Coronary artery (tissue), 2 donors: ENCODE results near the gene HTR1E.
"Not testable (repeated sequence)": the region's sequence is repeated elsewhere in the genome, so short reads cannot be mapped to it uniquely, and the experiment has no call there.

ENCODE experiments used
- DNase-seq: peaks from one replicate; pipeline ENCODE4 v3.0.0-alpha.2; 2017; ENCODE audit warnings: low spot score
- H3K27ac ChIP-seq, 2 donors: fragments of 200-600 bp; sonication (generic); one replicate each; pipeline ENCODE4 v1.5.1; 2016 to 2019
- H3K4me3 ChIP-seq: fragments of 200-600 bp; sonication (generic); 2 replicates; pipeline ENCODE4 v1.5.1; 2016; ENCODE audit warnings: mild to moderate bottlenecking, moderate library complexity
- TF ChIP-seq, protein P1 (sequence below): fragments of 200-600 bp; sonication (generic); IDR thresholded peaks from one replicate; pipeline ENCODE4 v1.5.1; 2019; ENCODE audit warnings: antibody characterized with exemption

The HTR1E gene

DNA sequence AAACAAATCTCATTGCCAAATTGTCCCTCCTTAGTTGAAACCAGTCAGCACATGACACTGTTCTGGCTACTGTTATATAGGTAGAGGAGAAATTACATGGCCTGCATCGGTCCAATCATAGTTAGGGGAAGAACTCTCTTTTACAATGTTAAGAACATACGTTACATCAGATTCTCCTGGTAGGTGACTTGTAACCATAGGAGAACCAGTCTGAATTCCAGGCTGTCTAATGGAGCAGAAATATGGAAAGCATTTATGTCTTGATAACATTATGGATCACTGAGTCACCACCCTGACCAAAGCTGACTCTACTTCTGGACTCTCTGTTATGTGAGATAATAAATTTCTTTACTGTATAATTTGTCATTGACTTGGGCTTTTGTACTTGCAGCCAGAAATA lies 40.9 kb downstream of the HTR1E start:
- TF ChIP-seq, protein P1, sequence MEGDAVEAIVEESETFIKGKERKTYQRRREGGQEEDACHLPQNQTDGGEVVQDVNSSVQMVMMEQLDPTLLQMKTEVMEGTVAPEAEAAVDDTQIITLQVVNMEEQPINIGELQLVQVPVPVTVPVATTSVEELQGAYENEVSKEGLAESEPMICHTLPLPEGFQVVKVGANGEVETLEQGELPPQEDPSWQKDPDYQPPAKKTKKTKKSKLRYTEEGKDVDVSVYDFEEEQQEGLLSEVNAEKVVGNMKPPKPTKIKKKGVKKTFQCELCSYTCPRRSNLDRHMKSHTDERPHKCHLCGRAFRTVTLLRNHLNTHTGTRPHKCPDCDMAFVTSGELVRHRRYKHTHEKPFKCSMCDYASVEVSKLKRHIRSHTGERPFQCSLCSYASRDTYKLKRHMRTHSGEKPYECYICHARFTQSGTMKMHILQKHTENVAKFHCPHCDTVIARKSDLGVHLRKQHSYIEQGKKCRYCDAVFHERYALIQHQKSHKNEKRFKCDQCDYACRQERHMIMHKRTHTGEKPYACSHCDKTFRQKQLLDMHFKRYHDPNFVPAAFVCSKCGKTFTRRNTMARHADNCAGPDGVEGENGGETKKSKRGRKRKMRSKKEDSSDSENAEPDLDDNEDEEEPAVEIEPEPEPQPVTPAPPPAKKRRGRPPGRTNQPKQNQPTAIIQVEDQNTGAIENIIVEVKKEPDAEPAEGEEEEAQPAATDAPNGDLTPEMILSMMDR, result no peak
- no peak for DNase-seq
- Histone ChIP-seq H3K27ac (no peak overlapping the region), H3K4me3 (no peak overlapping the region)

DNA sequence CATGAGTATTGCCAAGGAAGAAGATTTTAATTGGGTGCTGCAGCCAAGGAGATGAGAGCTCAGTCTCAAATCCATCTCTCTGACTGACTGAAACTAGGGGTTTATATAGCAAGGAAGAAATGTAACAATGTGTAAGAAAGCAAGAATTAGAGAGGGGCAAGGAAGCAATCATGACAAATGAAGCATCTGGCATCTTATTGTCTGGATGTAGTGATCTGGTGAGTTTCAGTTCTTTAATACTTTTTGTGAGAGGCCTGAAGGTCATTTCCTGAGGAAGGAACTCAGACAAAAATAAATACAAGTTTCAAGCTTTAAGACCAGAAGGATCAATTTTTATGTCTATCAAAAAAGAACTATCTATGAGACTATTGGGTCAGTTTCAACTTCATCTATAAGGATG lies 64.2 kb downstream of the HTR1E start:
- TF ChIP-seq, protein P1, result no peak
- Histone ChIP-seq H3K4me3 (no peak overlapping the region), H3K27ac (no peak overlapping the region)
- DNase-seq, result no peak

DNA sequence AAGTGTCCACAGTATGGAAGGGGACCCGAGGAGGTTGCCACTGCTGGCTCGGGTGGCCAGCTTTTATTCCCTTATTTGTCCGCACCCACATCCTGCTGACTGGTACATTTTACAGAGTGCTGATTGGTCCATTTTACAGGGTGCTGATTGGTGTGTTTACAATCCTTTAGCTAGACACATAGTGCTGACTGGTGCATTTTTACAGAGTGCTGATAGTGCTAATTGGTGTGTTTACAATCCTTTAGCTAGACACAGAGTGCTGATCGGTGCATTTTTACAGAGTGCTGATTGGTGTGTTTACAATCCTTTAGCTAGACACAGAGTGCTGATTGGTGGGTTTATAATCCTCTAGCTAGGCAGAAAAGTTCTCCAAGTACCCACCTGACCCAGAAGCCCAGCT lies 65.1 kb downstream of the HTR1E start:
- not testable (repeated sequence) for H3K27ac ChIP-seq, DNase-seq, H3K4me3 ChIP-seq

DNA sequence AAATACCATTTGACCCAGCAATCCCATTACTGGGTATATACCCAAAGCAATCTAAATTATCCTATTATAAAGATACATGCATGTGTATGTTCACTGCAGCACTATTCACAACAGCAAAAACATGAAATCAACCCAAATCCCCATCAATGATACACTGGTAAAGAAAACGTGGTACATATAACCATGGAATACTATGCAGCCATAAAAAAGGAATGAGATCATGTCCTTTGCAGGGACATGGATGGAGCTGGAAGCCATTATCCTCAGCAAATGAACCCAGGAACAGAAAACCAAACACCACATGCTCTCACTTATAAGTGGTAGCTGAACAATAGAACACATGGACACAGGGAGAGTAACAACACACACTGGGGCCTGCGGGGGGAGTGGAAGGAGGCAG lies 69.2 kb downstream of the HTR1E start:
- not testable (repeated sequence) for H3K4me3 ChIP-seq, DNase-seq, H3K27ac ChIP-seq

DNA sequence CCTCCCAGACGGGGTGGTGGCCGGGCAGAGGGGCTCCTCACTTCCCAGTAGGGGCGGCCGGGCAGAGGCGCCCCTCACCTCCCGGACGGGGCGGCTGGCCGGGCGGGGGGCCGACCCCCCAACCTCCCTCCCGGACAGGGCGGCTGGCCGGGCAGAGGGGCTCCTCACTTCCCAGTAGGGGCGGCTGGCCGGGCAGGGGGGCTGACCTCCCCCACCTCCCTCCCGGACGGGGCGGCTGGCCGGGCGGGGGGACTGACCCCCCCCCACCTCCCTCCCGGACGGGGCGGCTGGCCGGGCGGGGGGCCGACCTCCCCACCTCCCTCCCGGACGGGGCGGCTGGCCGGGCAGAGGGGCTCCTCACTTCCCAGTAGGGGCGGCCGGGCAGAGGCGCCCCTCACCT lies 72.3 kb downstream of the HTR1E start:
- not testable (repeated sequence) for DNase-seq, H3K27ac ChIP-seq, H3K4me3 ChIP-seq

DNA sequence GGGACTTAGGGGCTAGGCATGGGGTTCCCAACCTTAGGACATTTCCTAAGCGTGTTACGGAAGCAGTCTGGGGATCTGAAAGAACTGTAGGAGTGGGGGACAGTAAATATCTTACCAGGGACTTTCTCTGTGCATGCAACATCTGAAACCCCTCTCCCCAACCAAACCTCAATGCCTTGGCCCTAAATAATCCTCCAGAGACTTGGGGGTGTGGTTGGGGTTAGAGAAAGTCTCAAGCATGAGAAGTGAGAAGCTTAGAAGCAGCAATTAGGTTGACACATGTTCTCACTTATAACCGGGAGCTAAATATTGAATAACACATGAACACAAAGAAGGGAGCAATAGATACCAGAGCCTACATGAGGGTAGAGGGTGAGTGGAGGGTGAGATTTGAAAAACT lies 74.7 kb downstream of the HTR1E start:
- Histone ChIP-seq H3K27ac (no peak overlapping the region), H3K4me3 (no peak overlapping the region)
- TF ChIP-seq, protein P1, result no peak
- no peak for DNase-seq

DNA sequence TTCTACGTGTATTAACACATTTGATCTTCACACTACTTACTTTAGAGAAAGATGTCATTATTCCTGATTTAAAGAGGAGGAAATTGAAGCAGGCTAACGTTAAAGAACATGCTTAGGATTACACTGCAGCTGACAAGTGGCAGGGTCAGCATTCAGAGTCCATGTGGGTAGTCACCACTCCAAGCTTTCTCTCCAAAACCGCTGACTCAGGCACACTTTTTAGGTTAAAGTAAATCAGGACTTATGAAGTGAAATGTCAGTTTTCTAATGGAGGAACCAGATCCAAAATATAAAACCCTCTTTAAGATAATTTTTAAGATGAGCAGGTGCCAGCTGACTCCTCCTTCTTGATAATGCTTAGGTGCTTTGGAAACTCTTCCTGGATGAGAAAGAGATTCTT lies 75.4 kb downstream of the HTR1E start:
- Histone ChIP-seq H3K27ac (no peak overlapping the region), H3K4me3 (no peak overlapping the region)
- TF ChIP-seq, protein P1, result no peak
- no peak for DNase-seq

DNA sequence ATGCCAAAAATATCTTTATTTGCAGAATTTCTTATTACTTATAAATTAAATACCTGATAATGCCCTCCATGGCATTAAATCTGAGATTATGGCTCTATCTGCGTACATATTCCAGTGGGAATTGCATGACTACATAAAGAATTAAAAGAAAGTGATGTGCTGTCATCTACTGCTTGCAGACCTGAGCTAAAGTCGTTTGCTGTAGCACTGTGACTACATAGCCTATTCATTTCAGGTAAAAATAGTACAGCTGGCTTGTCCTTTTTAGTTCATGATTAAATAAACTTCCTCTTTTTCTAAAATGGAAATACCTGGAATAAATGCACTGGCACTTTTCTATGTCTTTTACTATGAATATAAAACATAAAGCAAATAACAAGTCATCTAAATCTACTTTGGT lies 79.4 kb downstream of the HTR1E start:
- no peak overlapping the region for H3K27ac ChIP-seq
- TF ChIP-seq, protein P1, result no peak
- no peak overlapping the region for H3K4me3 ChIP-seq
- no peak for DNase-seq

DNA sequence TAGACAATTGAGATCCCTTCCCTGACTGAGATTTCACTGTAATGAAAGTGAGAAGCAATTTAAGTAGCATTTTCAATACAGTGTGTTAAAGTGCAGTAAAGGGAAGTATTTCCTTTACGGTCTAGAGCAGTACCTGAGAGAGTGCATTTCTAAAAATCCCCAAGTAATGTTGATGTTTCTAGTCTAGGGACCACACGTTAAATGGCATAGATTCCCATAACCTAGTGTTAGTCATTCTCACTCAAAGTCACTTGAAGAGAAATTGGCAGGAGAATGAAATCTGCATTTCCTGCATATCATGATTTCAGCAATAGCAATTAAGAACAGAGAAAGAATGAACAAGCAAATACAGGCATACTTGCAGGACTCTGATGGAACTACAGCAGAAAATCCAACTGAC lies 89.7 kb downstream of the HTR1E start:
- TF ChIP-seq, protein P1, result no peak
- Histone ChIP-seq H3K27ac (no peak overlapping the region), H3K4me3 (no peak overlapping the region)
- DNase-seq, result no peak
